Activated CD4-positive, alpha-beta T cell treated with anti-CD3 and anti-CD28 coated beads, Interleukin-2, amount 50 U/mL, for 4 hours (primary cell): ENCODE data around the gene PTEN.
"Not testable (repeated sequence)": the region's sequence is repeated elsewhere in the genome, so short reads cannot be mapped to it uniquely, and the experiment has no call there.

Experiments
- DNase-seq, 2 experiments: peaks; one replicate each; pipeline ENCODE4 v3.0.0-alpha.2; 2020

The PTEN gene

GRCh38 chr10:87846023-87846422 lies 17.4 kb upstream of the PTEN start:
- no peak for DNase-seq

- DNase-seq, result not testable (repeated sequence)
These were observed 16.7 kb upstream of the PTEN start for GRCh38 chr10:87846711-87847110.

- DNase-seq, result no peak
These were observed 15.9 kb upstream of the PTEN start for GRCh38 chr10:87847550-87847949.

GRCh38 chr10:87849001-87849400 lies 14.4 kb upstream of the PTEN start:
- DNase-seq, result no peak

- DNase-seq, result peak; percentile 29 to 34
These were observed 12.7 kb upstream of the PTEN start for GRCh38 chr10:87850742-87851205.

GRCh38 chr10:87852089-87852488 lies 11.3 kb upstream of the PTEN start:
- no peak for DNase-seq

GRCh38 chr10:87855247-87855646 lies 8.2 kb upstream of the PTEN start:
- not testable (repeated sequence) for DNase-seq

- not testable (repeated sequence) for DNase-seq
These were observed 7.8 kb upstream of the PTEN start for GRCh38 chr10:87855665-87856064.

GRCh38 chr10:87860156-87860795 lies 3.1 kb upstream of the PTEN start:
- DNase-seq, result no peak

GRCh38 chr10:87860816-87861403 lies 2.5 kb upstream of the PTEN start:
- DNase-seq, result no peak

- DNase-seq, result no peak
These were observed 1.9 kb upstream of the PTEN start for GRCh38 chr10:87861566-87861952.

- DNase-seq, result peak; percentile 92 to 94
These were observed 1.3 kb upstream of the PTEN start for GRCh38 chr10:87861953-87862678.

- DNase-seq, result peak; percentile 60 to 63
These were observed 759 bp upstream of the PTEN start for GRCh38 chr10:87862679-87863052.

- DNase-seq, result not testable (repeated sequence)
These were observed 598 bp downstream of the PTEN start for GRCh38 chr10:87863951-87864495.

- no peak for DNase-seq
These were observed 1.2 kb downstream of the PTEN start for GRCh38 chr10:87864496-87865059.

- no peak for DNase-seq
These were observed 1.9 kb downstream of the PTEN start for GRCh38 chr10:87865241-87865881.

GRCh38 chr10:87866412-87866974 lies 3.1 kb downstream of the PTEN start:
- DNase-seq, result no peak

- no peak for DNase-seq
These were observed 4.0 kb downstream of the PTEN start for GRCh38 chr10:87867453-87867852.

- DNase-seq, result no peak
These were observed 4.9 kb downstream of the PTEN start for GRCh38 chr10:87868277-87868676.

- DNase-seq, result not testable (repeated sequence)
These were observed 5.7 kb downstream of the PTEN start for GRCh38 chr10:87869139-87869538.

GRCh38 chr10:87869773-87870551 lies 6.5 kb downstream of the PTEN start:
- no peak for DNase-seq

- no peak for DNase-seq
These were observed 9.4 kb downstream of the PTEN start for GRCh38 chr10:87872828-87873227.
